Measurements from ENCODE around the gene C11orf58.

C11orf58 gene

GRCh38 chr11:16786131-16786530 is 47.7 kb downstream of the C11orf58 start:
- no peak for DNase-seq

GRCh38 chr11:16787035-16787742 is 48.7 kb downstream of the C11orf58 start:
- peak; percentile 24 for DNase-seq

DNA sequence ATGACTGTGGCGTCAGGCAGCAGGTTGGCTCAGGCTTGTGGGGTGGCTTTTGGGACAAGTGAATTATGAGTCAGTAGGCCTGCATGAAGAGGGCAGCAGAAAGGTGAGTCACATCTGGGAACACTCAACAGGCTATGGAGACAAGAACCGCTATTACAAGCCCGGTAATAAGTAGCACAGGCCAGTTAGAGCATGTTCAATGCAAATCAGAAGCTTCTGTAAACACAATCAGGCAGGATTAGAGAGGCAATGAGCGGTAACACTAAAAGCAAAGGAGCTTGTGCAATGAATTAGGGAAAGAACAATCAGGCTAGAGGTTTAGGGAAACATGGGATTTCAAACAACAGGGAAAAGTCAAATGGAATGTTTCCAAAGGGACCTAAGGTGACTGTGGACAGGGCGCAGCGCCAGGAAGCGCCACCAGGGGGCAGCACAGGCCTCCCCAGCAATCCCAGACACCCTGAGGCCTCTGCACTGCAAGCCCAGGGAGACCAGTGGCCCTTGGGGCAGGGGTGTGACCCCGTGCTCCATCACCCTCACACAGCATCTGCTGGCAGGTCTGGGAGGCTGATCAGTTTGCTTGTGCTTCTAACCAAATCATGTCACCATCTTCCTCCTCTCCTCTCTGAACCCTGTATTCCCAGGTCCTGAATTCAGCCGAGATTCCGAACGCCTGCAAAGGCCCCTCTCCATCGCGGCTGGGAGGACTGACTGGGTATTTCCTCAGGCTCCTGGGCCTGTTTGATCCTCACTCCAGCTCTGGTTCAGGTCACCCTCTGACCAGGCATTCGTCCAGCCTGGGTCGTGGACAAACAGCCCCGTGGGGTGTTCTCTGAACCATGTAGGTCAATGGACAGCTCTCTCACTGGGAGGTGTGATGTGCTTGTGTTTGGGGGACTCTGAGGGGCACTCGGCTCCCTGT is 50.0 kb downstream of the C11orf58 start:
- peak; percentile 56 for DNase-seq

DNA sequence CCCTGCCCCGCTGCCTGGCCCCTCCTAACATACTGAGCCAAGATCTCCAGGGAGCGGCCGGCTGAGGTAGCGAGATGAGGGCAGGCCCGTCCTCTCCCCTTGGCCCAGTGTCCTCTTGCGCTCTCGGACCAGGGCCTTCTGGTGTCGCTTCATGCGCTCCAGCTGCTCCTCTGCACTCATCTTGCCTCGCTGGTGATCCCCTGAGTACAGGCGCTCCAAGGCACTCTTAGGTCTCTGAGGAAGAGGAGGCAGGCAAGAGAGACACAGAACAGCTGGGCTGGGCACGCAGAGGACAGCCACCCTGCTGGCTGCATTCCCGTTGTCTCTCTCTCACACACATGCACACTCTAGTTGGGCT is 50.6 kb downstream of the C11orf58 start:
- DNase-seq, result no peak

- no peak for DNase-seq
Observed at GRCh38 chr11:16789560-16790485, 51.4 kb downstream of the C11orf58 start.

DNA sequence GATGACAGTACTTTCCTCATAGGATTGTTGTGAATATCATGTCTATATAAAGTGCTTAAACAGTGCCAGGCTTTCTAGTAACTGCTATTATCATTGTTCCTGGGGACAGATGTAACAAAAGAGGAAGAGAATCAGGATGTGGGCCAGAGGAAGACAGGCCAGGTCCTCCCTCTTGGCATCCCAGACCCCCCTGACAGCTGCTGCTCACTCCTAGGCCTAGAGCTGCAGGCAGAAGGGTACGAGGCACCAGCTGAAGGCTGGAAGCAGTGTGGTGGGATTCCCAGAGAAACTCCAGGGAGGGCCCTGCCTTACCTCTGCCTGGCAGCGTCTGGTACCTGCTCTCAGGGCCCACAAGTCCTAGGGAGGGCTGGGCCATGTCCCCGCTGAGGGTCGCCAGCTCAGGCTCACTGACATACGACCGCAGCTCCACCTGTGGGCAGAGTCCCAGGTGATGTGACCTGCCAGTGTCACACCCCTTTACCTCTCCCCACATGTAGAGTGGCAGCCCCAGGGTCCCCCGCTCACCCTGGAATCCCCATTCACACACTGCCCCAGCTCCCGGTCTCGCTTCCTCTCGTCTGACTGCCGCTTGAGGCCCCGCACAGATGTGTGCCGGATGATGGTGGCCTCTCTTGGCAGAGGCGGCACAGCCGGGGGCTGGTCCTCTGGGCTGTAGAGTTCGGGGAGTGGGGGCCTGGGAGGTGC is 52.2 kb downstream of the C11orf58 start:
- no peak for DNase-seq

DNA sequence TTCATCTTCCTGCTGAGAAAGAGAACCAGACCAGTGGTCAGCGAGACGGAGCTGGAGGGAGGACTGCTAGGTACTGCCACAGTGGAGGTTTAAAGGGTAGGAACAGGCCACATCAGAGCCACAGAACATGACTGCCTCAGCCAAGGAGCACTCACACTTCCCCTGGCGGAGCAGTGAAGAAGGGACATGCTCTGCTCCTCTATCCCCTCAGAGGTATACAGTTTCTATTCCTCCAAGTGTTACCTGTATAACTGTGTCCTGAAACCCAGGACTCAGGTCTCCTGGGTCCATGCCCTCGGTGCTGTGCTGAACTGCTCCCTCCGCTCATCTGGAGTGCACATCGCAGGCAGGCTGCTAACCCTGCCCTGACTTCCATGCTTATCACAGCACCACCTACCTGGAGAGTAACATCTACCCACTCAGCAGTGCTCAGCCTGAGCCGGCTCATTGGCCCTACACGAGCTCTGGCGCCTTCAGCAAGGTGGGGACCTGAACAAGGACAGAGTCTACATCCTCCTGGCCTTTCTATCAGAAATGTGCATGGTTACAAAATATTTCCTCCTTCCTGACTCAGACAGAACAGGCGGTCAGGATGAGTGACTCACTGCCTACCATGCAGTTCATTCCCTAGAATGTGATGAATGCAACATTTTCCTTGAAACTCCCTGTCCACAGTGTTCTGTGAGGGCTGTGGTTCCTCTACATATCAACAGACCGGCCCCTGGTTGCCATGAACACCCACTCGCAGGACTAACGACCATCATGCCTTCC is 52.9 kb downstream of the C11orf58 start:
- DNase-seq, result peak; percentile 95

GRCh38 chr11:16792426-16792825 is 54.0 kb downstream of the C11orf58 start:
- peak; percentile 33 for DNase-seq

DNA sequence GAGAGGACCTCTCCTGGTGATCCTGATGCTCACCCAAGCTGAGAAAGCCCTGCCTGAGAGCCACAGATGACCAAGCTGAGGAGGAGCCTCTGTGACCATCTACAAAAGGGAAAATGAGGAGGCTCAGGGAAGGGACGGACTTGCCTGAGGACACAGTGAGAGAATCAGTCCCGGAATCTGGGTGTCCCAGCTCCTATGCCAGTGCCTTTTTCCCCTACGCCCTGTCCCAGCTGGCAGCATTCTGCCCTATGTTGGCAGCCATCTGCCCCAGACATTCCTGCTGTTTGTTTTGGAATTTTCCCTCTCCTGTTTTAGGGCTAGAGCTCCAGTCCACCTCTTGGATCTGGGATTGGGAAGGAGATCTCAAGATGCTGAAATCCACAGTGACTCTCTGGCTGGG is 54.6 kb downstream of the C11orf58 start:
- DNase-seq, result no peak

- no peak for DNase-seq
Observed at GRCh38 chr11:16793511-16793910, 55.1 kb downstream of the C11orf58 start.

DNA sequence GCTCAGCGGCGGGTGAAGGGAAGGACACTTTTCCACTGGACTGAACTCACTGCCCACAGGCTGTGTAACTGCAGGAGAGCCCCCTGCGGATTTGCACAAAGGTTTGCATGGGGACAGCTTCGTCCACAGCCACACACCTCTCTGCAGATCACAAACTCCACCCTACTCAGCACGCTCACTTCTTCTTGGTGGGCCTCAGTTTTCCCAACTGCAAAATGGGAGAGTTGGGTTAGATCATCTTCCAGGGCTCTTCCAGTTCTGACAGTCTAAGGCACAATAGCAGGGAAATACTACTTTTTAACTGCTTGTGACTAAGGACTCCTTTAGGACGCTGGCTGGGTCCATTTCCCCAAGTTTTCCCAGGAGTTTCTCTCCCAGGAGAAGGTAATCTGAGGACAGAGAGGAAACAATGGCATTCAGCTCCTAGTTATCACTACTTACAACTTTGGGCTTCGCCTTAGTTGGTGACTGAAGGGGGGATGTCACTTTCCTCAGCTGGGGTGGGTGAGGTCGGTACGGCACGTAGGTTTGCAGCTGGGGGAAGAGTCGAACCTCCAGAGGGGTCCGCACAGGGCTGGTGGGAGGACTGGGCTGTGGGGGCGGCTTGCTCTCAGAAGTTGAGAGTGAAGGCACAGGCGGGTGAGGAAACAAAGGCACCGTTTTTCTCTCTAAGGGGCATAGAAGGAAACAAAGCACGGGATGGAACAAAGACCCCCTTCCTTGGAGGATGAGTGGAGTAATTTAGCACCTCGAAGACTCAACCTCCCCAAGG is 55.8 kb downstream of the C11orf58 start:
- no peak for DNase-seq

DNA sequence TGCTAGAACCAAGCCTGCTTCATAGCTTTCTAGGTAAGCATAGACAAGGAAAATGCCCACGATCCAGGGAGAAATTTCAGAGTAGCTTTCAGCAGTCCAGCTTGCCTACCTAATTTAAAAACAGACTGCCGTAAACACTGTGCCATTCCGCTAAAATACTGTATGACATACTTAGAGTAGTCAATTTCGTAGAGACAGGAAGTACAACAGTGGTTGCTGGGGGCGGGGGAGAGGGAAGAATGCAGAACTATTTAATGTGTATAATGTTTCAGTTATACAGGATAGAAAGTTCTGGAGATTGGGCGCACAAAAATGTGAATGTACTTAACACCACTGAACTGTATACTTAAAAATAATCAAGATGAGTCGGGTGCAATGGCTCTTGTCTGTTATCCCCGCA is 56.7 kb downstream of the C11orf58 start:
- DNase-seq, result peak; percentile 26

DNA sequence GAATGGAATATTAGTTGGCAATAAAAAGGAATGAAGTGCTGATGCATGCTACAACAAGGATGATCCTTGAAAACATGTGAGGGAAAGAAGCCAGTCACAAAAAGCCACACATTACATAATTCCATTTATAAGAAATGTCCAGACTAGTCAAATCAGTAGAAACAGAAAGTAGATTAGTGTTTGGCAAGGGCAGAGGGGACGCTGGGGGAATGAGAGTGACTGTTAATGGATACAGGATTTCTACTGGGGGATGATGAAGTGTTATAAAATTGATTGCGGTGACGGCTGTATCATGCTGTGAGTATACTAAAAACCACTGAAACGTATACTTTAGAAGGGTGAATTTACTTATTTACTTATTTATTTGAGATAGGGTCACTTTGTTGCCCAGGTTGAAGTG is 57.9 kb downstream of the C11orf58 start:
- no peak for DNase-seq

DNA sequence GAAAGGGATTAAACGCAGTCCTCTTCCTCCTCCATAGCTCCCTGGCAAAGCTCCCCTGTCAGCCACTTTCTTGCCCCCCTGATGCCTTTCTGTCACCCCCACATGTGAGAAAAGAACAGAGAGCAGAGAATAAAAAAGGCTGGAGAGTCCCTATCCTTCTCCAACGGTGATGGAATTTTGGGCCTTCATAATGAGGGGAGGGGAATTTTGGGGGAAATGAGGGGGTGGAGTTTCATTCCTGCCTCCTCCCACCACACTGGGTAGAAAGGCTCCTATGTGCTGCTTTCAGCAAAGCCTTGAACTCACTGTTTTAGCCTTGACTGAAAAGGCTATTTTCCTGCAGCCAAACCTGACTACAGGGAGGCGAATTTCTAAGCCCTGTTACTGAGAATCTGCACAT is 59.3 kb downstream of the C11orf58 start:
- no peak for DNase-seq

DNA sequence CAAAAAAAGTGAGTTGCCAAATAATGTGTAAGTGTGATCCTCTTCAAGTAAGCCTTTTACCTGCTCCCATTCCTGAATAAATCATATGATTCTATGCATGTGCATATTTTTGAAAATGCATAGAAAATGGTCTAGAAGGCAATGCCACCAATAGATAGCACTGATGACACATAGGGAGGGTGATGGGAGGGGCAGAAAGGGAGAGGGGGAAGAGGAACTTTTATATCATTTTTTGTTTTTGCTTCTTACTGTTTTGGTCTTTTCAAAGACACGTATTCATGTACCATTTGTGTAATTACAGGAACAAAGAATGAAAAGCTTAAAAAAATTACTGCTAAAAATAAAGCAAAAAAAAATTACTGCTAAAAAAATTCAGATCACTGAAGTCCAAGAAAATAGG is 60.8 kb downstream of the C11orf58 start:
- no peak for DNase-seq

GRCh38 chr11:16799890-16800289 is 61.4 kb downstream of the C11orf58 start:
- no peak for DNase-seq

- DNase-seq, result no peak
Observed at GRCh38 chr11:16800382-16800781, 61.9 kb downstream of the C11orf58 start.

GRCh38 chr11:16801288-16801980 is 63.0 kb downstream of the C11orf58 start:
- no peak for DNase-seq

GRCh38 chr11:16804104-16804947 is 65.9 kb downstream of the C11orf58 start:
- DNase-seq, result no peak
